KMS-11 (cell line): Measurements from ENCODE around the gene ZNF732.
"Not testable (repeated sequence)": the region's sequence is repeated elsewhere in the genome, so short reads cannot be mapped to it uniquely, and the experiment has no call there.

Source experiments
- H2AFZ ChIP-seq: fragments of 200-600 bp; sonication (generic); 2 replicates; pipeline ENCODE4 v1.6.1; 2016; ENCODE audit warnings: antibody characterized with exemption, mixed run types, low read depth
- H3K27ac ChIP-seq: fragments of 200-600 bp; sonication (generic); 2 replicates; pipeline ENCODE4 v1.6.1; 2016; ENCODE audit warnings: mild to moderate bottlenecking, mixed run types
- H3K27me3 ChIP-seq: fragments of 200-600 bp; sonication (generic); 2 replicates; pipeline ENCODE4 v1.6.1; 2017; ENCODE audit warnings: mild to moderate bottlenecking, low read depth, mixed run types, moderate library complexity; ENCODE audit not compliant: insufficient read depth
- H3K36me3 ChIP-seq: fragments of 200-600 bp; sonication (generic); 2 replicates; pipeline ENCODE4 v1.6.1; 2017; ENCODE audit warnings: mild to moderate bottlenecking, mixed run types; ENCODE audit not compliant: insufficient read depth
- H3K4me1 ChIP-seq: fragments of 200-600 bp; sonication (generic); 2 replicates; pipeline ENCODE4 v1.6.1; 2016; ENCODE audit warnings: mild to moderate bottlenecking, low read depth, mixed run types; ENCODE audit not compliant: poor library complexity, severe bottlenecking
- H3K4me2 ChIP-seq: fragments of 200-600 bp; sonication (generic); 2 replicates; pipeline ENCODE4 v1.7.0; 2016; ENCODE audit warnings: mild to moderate bottlenecking, mixed run types
- H3K4me3 ChIP-seq: fragments of 200-600 bp; sonication (generic); IDR thresholded peaks from 2 replicates; pipeline ENCODE4 v1.6.1; 2017; ENCODE audit warnings: low read depth, low read length, mixed read lengths; ENCODE audit not compliant: insufficient read depth
- H3K79me2 ChIP-seq: fragments of 200-600 bp; sonication (generic); 2 replicates; pipeline ENCODE4 v1.6.1; 2016; ENCODE audit warnings: low read depth, mixed run types; ENCODE audit not compliant: insufficient read depth
- H3K9ac ChIP-seq: fragments of 200-600 bp; sonication (generic); 2 replicates; pipeline ENCODE4 v1.6.1; 2016; ENCODE audit warnings: mild to moderate bottlenecking, mixed run types
- H4K20me1 ChIP-seq: fragments of 200-600 bp; sonication (generic); 2 replicates; pipeline ENCODE4 v1.6.1; 2016; ENCODE audit warnings: mild to moderate bottlenecking, mixed run types; ENCODE audit not compliant: insufficient read depth
- TF ChIP-seq, protein P1 (sequence below): fragments of 200-600 bp; sonication (generic); conservative IDR thresholded peaks from 2 replicates; pipeline ENCODE4 v1.6.1; 2017; ENCODE audit warnings: low read depth, mild to moderate bottlenecking, antibody characterized with exemption, low read length, moderate library complexity, mixed read lengths

The ZNF732 gene

DNA sequence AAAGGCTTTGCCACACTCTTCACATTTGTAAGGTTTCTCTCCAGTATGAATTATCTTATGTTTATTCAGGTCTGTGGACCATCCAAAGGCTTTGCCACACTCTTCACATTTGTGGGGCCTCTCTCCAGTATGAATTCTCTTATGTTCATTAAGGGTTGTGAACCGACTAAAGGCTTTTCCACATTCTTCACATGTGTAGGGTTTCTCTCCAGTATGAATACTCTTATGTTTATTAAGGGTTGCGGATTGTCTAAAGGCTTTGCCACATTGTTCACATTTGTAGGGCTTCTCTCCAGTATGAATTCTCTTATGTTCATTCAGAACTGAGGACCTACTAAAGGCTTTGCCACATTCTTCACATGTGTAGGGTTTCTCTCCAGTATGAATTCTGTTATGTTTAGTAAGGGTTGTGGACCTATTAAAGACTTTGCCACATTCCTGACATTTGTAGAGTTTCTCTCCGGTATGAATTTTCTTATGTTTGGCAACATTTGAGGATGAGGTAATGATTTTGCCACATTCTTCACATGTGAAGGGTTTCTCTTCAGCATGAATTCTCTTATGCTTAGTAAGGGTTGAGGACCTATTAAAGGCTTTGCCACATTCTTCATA, 33.7 kb downstream of the ZNF732 start:
- Histone ChIP-seq H3K4me2 (no peak overlapping the region), H3K79me2 (no peaks in the 10 kb centered on the region), H2AFZ (no peak overlapping the region), H3K4me3 (no peak overlapping the region), H3K9ac (no peak overlapping the region), H3K27me3 (no peaks in the 10 kb centered on the region), H3K36me3 (no peaks in the 10 kb centered on the region), H4K20me1 (no peaks in the 10 kb centered on the region), H3K27ac (no peak overlapping the region), H3K4me1 (no peaks in the 10 kb centered on the region)
- TF ChIP-seq, protein P1, sequence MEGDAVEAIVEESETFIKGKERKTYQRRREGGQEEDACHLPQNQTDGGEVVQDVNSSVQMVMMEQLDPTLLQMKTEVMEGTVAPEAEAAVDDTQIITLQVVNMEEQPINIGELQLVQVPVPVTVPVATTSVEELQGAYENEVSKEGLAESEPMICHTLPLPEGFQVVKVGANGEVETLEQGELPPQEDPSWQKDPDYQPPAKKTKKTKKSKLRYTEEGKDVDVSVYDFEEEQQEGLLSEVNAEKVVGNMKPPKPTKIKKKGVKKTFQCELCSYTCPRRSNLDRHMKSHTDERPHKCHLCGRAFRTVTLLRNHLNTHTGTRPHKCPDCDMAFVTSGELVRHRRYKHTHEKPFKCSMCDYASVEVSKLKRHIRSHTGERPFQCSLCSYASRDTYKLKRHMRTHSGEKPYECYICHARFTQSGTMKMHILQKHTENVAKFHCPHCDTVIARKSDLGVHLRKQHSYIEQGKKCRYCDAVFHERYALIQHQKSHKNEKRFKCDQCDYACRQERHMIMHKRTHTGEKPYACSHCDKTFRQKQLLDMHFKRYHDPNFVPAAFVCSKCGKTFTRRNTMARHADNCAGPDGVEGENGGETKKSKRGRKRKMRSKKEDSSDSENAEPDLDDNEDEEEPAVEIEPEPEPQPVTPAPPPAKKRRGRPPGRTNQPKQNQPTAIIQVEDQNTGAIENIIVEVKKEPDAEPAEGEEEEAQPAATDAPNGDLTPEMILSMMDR = no peak

- H3K27ac ChIP-seq, H4K20me1 ChIP-seq, H3K79me2 ChIP-seq: not testable (repeated sequence)
Observed at GRCh38 chr4:259240-259639, 46.0 kb downstream of the ZNF732 start.

GRCh38 chr4:256492-256891, 48.8 kb downstream of the ZNF732 start:
- TF ChIP-seq, protein P1 = no peak
- H2AFZ ChIP-seq = no peak overlapping the region
- no peak overlapping the region for H3K9ac ChIP-seq
- H3K4me1 ChIP-seq = no peaks in the 10 kb centered on the region
- H4K20me1 ChIP-seq = no peaks in the 10 kb centered on the region
- no peaks in the 10 kb centered on the region for H3K79me2 ChIP-seq
- H3K27ac ChIP-seq = no peak overlapping the region
- no peaks in the 10 kb centered on the region for H3K36me3 ChIP-seq
- H3K4me3 ChIP-seq = no peak overlapping the region
- no peak overlapping the region for H3K4me2 ChIP-seq
- no peaks in the 10 kb centered on the region for H3K27me3 ChIP-seq

More at GRCh38 chr4:259240-259639, 46.0 kb downstream of the ZNF732 start:
- H3K27me3 ChIP-seq, H2AFZ ChIP-seq, H3K4me1 ChIP-seq, H3K4me3 ChIP-seq, H3K4me2 ChIP-seq, H3K9ac ChIP-seq, H3K36me3 ChIP-seq: not testable (repeated sequence)

DNA sequence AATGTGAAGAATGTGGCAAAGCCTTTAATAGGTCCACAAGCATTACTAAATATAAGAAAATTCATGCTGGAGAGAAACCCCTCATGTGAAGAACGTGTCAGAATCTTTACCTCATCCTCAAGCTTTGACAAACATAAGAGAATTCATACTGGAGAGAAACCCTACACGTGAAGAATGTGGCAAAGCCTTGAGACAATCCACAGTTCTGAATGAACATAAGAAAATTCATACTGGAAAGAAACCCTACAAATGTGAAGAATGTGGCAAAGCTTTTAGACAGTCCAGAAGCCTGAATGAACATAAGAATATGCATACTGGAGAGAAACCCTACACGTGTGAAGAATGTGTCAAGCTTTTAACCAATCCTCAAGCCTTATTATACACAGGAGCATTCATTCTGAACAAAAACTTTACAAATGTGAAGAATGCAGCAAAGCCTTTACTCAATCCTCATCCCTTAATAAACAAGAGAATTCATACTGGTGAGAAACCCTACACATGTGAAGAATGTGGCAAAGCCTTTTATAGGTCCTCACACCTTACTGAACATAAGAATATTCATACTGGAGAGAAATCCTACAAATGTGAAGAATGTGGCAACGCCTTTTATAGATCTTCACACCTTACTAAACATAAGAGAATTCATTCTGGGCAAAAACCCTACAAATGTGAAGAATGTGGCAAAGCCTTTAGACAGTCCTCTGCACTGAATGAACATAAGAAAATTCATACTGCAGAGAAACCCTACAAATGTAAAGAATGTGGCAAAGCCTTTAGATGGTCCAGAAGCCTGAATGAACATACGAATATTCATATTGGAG, 51.1 kb downstream of the ZNF732 start:
- no peaks in the 10 kb centered on the region for H3K79me2 ChIP-seq
- H3K27me3 ChIP-seq = no peaks in the 10 kb centered on the region
- TF ChIP-seq, protein P1 = no peak
- no peaks in the 10 kb centered on the region for H3K36me3 ChIP-seq
- H4K20me1 ChIP-seq = no peaks in the 10 kb centered on the region
- H2AFZ ChIP-seq = no peak overlapping the region
- H3K4me1 ChIP-seq = no peaks in the 10 kb centered on the region
- no peak overlapping the region for H3K4me3 ChIP-seq
- no peak overlapping the region for H3K27ac ChIP-seq
- H3K9ac ChIP-seq = no peak overlapping the region
- no peak overlapping the region for H3K4me2 ChIP-seq

DNA sequence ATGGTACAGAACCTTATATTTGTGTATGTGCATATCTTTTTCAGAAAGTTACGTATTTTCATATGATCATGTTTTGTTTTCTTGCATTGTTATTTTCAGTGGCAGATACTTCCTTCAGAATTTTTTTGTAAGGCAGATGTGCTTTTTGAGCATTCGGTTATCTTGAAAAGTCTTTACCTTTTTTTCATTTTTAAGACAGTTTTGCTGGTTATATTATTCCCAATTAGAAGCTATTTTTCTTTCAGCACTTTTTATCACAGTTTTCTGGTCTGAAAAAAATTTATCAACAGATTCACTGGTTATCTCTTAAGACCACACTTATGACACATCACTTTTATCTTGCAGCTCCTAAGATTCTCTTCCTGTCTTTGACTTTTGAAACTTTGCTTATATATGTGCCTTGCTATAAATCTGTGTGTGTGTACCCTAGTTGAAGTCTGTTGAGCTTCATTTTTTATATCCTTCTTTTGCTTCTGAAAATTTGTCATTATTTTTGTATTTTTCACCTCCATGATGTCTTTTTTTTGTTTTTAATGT, 53.1 kb downstream of the ZNF732 start:
- no peaks in the 10 kb centered on the region for H3K4me1 ChIP-seq
- no peaks in the 10 kb centered on the region for H3K27me3 ChIP-seq
- TF ChIP-seq, protein P1 = no peak

More for the DNA sequence above, 53.1 kb downstream of the ZNF732 start:
- Histone ChIP-seq H4K20me1 (no peaks in the 10 kb centered on the region), H3K4me2 (no peak overlapping the region), H3K27ac (no peak overlapping the region), H3K4me3 (no peak overlapping the region), H3K9ac (no peak overlapping the region), H3K36me3 (no peaks in the 10 kb centered on the region), H3K79me2 (no peaks in the 10 kb centered on the region), H2AFZ (no peak overlapping the region)
